Measurements from ENCODE around the gene PRR9.
A peak's percentile ranks its signal among the peaks of the same experiment; 100 is the strongest.
"Not testable (repeated sequence)": the region's sequence is repeated elsewhere in the genome, so short reads cannot be mapped to it uniquely, and the experiment has no call there.

Gene PRR9, protein sequence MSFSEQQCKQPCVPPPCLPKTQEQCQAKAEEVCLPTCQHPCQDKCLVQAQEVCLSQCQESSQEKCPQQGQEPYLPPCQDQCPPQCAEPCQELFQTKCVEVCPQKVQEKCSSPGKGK

DNA sequence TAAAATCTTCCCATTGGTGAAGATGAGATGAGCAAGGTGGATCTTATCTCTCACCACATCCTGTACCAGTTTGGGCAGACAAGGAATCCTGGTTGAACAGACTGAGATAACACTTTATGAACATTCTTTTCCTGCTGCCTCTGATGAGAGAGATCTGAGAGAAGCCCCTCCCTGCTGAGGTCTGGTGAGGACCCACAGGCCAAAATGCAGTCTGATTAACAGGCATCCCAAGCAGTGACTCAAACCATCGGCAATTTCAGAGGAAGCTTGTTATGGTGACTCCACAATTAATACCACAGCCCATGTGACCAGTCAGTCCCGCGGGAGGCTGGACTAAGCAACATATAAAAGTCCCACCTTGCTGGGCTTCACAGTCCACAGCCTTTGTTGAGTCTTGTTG, at the start of gene PRR9:
Gene PRR9 (plus strand): TSS at position 373 of the 400 bp plus-strand sequence. CDS start 561 bp downstream, outside the sequence.
- DNase-seq = no peak

DNA sequence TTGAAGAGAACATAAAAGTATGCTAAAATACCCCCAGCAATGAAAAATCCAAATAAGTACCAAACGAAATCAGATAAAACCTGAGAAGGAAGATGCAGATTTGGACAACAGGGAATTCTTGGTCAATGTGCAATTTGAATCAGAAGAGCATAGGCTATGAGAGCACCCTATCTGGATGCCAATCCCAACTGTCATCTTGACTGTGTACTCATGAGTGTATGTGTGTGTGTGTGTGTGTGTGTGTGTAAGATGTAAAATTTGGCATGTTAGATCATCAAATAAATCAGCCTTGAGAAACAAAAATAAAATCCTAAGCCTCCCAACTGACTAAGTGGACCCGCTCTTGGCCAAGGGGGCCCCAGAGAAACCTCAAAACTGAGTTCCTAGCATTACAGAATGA, 48.7 kb upstream of the PRR9 start:
- no peak for DNase-seq

DNA sequence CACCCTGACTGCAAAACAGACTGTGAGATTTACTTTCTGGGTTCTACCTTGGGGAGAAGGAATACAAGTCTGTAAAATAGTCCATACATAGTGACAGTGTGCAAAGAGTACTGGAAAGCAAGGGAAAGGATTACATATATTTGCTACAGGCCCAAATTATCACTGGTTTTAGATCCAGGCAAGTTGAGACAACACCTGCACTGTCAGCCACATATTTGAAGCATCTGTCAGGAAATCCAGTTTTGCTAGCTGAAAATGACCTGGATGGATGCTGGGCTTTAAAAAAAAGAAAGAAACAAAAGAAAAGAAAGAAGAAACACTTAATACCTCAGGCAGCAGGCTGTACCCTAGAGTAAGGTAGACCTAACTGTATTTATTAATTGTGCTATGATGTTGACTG, 42.8 kb upstream of the PRR9 start:
- DNase-seq = no peak

DNA sequence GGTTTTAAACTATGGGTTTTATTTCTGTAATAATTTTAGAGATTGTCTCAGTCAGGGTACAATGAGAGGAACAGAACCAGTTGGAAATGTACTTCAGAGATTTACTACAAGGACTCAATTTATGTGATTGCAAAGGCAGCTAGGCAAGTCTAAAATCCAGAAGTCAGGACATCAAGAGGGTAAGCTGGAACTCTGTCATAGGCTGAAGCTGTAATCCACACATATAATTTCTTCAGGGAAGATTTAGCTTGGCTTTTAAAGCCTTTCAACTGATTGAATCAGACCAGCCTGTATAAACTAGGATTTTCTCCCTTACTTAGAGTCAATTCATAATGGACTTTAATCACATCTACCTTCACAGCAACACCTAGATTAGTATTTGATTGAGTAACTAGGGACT, 38.5 kb upstream of the PRR9 start:
- no peak for DNase-seq

DNA sequence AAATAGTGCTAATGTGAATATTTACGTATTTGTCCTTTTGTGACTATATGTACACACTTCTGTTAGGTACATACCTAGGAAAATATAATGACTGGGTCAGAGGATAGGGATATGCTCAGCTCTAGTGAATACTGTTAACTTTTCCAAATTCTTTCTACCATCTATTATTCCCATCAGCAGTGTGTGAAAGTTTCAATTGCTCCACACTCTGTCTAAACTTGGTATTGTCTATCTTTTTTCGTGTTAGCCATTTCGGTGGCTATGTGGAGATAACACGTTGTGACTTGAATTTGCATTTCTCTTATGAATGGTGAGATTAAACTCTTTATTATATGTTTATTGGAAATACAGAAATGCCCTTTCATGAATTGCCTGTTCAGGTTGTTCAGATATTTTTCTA, 36.8 kb upstream of the PRR9 start:
- no peak for DNase-seq

DNA sequence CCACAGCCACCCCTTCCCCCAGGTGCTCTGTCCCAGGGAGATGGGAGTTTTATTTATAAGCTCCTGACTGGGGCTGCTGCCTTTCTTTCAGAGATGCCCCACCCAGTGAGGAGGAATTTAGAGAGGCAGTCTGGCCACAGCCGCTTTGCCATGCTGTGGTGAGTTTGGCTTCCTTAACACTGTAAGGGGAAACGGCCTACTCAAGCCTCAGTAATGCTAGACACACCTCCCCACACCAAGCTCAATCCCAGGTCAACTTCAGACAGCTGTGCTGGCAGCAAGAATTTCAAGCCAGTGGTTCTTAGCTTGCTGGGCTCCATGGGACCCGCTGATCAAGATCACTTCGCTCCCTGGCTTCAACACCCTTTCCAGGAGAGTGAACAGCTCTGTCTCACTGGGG, 29.1 kb upstream of the PRR9 start:
- not testable (repeated sequence) for DNase-seq

DNA sequence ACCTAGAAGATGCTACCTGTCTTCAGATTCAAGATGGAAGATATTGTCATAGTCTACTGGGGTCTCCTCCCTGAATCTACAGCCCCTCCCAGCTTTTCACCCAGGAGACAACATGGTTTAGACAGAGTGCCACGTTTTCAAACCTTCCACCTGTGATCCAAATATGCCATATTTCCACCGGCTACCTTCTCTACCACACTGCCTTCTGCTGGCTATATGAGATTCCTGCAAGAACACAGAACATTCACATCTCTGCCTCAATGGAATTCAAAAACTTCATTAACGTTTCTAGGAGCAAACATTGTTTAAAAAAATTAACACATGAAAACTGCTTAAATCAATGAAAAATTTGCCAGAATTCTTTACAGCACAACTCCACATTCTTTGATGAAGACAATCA, 27.0 kb upstream of the PRR9 start:
- no peak for DNase-seq

DNA sequence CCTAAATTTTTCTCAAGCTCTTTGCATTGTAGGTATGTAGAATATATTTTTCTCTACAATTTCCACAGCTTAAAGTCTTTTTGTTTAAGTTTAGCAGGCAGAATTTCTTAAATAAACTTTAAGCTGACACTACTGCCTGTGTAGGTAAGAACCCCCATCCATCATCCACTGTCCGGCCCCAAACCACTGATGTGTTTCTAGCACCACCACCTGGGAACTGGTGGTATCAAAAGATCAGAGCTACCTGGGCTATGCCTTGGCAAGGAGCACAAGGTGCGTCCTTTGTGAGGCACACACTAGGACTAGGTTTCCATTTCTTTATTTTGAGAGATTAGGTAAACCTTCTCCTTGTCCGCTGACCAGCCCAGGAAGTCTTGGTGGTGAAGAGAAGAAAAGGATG, 24.7 kb upstream of the PRR9 start:
- DNase-seq = no peak

DNA sequence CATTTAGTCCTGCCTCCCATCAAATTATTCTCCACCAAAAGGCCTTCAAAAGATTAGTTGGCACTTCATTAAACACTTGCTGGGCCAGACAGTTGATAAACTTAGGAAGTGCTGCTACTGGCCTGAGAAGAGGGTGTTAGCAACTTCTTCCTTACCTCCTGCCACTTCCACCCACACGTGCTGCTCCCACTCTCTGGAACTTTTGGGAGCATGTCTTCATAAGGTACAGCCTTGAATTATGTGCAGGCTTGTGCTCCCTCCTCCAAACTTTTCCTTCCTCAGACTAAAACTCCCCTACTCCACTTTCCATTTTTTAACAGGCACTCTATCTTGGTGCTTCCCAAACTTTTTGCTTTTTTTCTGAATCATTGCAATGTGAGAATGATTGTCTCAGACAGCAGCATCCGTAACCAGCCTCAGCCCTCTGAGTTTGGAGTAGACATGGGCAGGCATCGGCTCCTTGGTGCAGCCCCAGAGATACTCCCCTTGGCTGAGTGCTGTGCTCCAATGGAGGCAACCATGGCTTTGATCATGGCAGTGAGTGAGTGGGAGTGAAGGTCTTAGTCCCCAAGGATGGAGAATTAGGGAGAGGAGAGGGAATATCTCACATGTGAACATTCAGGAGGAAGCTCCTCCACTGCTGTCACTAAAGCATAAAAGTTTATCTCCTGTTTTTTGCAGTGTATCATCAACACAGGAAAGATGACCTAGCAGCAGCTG, 22.9 kb upstream of the PRR9 start:
- no peak for DNase-seq

DNA sequence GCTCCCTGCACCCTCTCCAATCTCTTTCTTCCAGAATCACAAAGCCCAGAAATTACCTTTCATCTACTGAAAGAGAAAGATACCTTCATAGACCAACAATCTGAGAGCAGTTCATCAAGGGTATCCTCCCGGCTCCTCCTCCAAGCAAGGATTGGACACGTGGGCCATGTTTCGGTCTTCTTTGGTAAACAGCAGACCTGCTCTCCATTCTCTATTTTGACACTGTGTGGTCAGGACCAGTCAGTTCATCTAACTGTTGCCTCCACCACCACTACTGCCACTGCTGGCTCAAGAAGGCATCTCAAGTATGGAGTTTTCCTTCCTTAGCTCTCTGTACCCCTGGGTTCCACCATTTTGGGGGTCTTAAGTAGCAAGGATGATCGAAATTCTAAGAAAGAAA, 22.2 kb upstream of the PRR9 start:
- no peak for DNase-seq

DNA sequence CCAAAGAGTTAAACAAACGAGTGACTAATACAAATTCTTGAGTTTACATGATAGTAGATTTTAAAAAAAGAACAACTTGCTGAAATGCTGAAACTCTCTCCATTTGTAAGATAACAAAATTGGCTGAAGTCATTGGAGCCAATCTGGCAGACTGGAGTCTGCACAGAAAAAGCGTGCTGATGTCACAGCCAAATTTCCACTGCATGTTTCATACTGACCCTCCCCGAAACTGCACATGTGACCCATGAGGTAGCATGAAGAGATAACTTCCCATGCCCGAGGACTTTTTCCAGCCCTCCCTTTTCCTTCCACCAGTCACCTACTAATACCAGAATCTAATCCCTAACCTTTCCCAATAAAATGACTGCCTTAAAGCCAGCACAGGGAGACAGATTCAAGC, 15.4 kb upstream of the PRR9 start:
- DNase-seq = no peak

DNA sequence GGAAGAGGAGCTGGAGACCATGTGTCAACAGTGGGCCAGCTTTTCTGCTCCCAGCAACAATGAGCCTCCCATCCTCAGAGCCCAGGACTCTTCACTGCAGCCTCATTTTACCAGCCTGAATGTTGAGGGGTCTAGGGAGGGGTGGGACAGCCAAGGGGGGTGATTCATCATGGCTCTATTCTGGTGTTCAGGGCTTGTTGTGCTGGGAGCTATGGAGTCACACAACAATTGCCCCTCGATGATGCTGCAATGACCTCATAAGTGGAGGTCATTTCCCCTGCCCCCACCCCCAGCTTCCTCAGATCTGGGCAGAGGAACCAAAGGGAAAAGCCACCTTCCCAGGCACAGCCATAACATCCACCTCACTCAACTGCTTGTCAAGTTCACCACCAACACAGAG, 14.3 kb upstream of the PRR9 start, which contains the start of gene LELP1:
Gene LELP1 (plus strand): TSS at position 301 of the 400 bp plus-strand sequence. CDS start 1,278 bp downstream, outside the sequence.
- DNase-seq = no peak

DNA sequence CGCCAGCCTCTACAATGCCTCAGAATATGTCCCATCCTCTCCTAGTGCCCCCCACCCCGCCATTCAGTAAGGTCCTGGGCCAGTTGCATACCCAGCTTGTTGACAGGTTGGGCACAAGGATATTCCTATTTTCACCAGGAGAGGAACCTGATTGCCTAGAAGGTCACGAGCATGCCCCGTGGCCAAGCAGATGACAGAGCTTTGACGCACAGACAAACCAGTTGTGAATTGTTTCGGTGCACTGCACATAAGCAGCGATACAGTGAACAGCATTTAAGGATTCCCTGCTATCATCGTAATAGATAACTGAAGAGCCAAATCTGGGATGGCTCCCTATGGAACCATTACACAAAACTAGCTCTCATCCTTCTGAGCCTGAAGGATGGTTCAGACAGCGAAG, 10.8 kb upstream of the PRR9 start:
- no peak for DNase-seq

DNA sequence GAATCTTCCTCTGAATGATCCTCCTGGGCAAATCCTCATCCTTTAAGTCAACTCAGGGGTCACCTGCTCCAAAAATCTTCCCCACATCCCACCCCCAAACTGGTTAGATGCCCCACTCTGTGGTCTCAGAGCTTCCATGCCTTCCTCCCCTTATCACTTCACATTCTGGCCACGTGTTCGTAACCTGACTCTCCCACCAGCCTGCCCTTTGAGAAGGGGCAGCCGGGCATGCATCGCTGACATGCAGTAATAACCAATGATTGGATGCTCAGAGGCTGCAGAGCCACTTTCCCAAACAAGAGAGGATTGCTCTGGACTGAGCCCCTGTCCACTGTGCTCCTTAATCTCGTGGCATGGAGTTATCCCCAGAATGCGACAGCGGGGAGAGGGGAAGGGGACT, 7.2 kb upstream of the PRR9 start:
- no peak for DNase-seq

DNA sequence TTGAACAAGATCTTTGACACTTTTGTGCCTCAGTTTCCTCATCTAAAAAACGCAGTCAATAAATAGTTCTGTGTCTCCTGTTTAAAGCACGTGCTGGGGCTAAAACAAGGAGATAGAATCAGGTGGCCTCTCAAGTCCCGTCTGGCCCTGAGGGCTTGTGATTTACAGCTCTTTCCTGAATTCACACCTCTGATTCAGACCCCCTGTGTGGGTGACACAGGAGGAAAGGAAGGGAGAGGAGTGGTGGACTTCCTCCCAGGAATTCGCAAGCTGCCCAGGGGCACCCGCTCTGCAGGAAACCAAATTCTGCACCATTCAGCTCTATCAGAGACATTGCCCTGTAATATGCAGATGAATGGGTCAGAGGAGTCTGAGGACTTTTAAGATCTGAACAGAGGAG, 5.2 kb upstream of the PRR9 start:
- DNase-seq = no peak

DNA sequence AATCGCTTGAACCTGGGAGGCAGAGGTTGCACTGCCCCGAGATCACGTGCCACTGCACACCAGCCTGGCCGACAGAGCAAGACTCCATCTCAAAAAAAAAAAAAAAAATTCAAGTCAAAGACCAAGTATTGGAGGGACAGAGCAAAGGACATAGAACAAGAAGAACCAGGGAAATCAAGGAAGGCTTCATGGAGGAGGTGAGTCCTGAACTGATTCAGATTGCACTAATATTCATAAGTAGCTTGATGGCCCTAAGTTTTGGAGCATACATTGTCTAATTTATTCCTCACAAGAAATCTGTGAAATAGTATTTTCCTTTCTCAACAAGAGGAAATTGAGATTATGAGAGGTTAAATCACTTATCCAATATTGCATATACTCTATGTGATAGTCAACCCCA, 3.9 kb upstream of the PRR9 start:
- no peak for DNase-seq

DNA sequence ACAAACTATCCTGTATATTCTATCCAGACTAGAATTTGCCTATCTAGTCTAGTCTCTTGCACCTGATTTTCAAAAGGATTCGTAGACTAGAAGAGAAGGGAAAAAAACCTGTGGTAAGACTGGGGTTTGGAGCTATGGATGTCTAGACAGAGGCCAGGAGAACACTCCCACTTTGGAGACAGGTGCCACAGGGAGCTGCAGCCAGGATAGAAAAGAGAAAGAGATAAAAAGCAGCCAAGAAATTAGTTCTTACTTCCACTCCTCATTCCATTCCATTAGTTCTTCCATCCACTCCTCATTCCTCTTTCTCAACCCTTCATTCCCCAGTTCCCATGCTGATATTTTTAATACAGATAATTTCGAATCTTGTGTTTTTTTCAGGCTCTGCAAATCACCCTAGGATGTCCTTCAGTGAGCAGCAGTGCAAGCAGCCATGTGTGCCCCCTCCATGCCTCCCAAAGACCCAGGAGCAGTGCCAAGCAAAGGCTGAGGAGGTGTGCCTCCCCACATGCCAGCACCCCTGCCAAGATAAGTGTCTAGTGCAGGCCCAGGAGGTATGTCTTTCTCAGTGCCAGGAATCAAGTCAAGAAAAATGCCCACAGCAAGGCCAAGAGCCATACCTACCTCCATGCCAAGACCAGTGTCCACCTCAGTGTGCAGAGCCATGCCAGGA, 496 bp downstream of the PRR9 start:
- no peak for DNase-seq

DNA sequence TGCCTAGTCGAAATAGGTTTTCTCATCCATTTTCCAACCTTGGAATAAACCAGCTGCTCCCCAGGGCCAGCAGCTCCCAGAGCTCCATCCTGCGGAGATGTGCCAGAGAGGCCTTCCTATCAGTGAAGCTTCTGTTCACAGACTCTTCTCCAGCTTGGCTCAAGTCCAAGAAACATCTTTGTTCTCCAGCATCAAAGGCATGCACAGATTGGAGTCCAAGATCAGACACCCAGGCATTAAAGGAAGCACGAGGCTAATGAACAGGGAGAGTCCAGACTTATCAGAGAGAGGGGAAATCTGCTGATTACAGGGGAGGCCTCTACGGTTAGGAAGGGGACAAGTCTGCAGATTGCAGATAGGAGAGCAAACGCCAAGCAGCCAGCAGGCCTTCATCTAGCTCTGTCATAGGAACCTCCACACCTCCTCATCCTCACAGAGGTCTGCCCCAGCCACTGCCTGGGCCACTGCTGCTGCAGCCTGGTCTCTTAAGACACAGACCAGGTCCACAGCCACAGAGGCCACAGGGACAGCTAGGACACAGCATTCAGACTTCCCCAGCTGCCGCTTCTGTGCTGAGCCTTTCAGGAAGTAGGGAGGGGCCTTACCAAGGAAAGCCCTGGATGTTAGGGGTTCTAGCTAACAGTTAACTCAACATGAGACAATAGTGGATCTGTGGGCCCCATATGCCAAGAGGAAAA, 3.4 kb downstream of the PRR9 start:
- DNase-seq = no peak

DNA sequence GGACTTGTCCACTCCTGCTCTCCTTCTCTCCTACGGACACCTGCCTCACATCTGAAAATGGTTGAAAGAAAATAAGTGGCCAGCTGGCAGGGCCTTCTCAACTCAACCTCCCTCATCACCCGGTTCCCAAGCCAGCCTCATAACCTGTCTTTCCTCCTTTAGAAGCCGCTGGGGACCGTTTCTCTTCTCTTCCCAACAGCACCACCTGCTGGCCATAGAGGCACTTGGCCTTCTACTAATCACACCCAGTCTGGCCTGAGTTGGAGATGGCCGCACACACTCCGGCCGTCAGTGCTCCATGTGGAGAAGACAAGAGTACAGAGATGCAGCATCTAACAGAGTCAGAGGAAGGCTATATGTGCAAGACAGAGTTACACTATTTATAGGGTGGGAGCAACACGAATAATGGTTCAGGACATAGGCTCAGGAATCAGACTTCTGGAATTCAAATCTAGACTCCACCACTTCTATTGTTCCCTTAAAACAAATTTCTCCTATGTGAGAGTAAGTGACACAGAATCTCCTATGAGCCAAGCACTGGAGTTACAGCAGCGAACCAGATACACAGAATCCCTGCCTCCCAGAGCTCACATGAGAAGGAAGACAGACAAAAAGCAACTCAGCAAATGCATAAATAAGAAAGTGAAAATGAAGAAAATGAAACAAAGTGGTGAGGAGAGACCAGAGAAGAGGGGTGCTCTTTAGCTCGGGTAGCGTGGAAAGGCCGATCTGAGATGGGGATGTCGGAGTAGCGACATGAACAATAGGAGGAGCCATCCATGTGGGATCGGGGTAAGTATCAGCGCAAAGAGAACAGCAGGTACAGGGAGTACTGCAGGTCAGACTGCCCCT, 5.9 kb downstream of the PRR9 start:
- peak; percentile 23 to 64 for DNase-seq

DNA sequence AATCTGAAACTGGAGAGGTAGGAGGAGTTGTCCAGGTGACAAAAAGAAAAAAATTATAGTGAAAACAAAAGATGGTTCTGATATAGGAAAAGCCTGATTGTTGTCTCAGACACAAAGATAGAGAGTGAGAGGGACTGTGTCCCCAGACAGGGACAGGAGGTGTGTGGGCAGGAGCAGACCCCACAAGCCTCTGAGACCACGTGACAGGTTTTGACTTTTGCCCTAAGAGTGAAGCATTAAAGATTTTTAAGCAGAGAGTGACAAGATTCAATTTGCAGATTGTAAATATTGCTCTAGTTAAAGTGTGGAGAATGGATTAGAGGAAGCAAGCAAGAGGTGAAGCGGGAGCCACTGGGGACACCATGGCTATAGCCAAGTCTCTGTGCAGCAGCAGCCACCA, 10.4 kb downstream of the PRR9 start:
- no peak for DNase-seq

DNA sequence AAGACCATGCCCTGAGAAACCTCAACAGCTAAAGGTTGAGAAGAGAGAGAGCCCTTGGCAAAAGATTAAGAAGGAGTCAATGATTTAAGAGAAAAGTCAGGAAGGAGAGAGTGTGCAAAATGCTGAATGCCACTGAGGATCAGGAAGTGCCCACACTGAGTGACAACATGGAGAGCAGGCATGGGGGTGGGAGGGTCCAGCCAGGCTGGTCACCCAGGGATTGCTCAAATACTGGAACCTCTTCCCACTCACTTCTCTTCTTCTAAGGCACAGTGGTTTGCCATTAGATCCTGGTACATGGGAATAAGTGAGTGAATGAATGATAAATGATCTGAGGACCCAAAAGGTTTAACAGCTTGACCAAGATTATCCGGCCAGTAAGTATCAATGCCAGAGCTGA, 11.1 kb downstream of the PRR9 start:
- DNase-seq = peak; percentile 60 to 72

DNA sequence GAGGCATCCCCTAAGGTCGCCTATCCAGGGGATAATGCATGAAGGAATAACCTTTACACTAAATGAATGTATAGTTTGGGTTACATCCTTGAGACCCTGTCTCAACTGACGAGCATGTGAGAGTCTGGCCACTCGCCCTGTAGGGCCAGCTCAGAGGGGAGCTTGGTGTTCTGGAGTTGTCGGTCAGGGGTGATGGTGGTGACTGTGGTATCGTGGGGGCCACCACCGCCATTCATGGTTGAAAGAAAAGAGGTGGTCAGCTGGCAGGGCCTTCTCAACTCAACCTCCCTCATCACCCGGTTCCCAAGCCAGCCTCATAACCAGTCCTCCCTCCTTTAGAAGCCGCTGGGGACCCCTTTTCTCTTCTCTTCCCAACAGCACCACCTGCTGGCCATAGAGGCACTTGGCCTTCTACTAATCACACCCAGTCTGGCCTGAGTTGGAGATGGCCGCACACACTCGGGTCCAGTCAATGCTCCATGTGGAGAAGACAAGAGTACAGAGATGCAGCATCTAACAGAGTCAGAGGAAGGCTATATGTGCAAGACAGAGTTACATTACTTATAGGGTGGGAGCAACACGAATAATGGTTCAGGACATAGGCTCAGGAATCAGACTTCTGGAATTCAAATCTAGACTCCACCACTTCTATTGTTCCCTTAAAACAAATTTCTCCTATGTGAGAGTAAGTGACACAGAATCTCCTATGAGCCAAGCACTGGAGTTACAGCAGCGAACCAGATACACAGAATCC, 11.9 kb downstream of the PRR9 start:
- not testable (repeated sequence) for DNase-seq
